Right lobe of liver (tissue), 6 donors: Measurements from ENCODE around the gene HOXD4. TPM values are rescaled to one million over a fixed set of nuclear protein-coding genes. Genes with fewer than 3 reads are reported as not detected.

Source experiments
- ATAC-seq, 4 donors: fragments of 200-7000 bp; cut with Tn5 transposase; one replicate each; pipeline ENCODE4 v1.9.1; 2020; ENCODE audit warnings: mild to moderate bottlenecking in 4 of 4, moderate library complexity in 4 of 4
- DNase-seq, 3 donors: peaks; one replicate each; pipeline ENCODE4 v3.0.0-alpha.2; 2020
- H3K27ac ChIP-seq, 3 donors: fragments of 200-600 bp; one replicate each; pipeline ENCODE4 v1.8.0; 2022
- H3K27me3 ChIP-seq, 2 donors: fragments of 200-600 bp; one replicate each; pipeline ENCODE4 v1.8.0; 2022
- H3K36me3 ChIP-seq, 4 donors: fragments of 200-600 bp; sonication (generic) in 1 of 4; one replicate each; pipeline versions ENCODE4 v1.5.1 to v1.8.0; 2017 to 2022; ENCODE audit warnings: control low read depth in 1 of 4
- H3K4me1 ChIP-seq, 4 donors: fragments of 200-600 bp; sonication (generic) in 1 of 4; one replicate each; pipeline versions ENCODE4 v1.5.1 to v1.8.0; 2017 to 2022; ENCODE audit warnings: control low read depth in 1 of 4
- H3K4me3 ChIP-seq, 3 donors: fragments of 200-600 bp; one replicate each; pipeline ENCODE4 v1.8.0; 2022
- H3K9me3 ChIP-seq, 4 donors: fragments of 200-600 bp; sonication (generic) in 1 of 4; one replicate each; pipeline versions ENCODE4 v1.5.1 to v1.8.0; 2017 to 2022; ENCODE audit warnings: control low read depth in 1 of 4
- CTCF ChIP-seq, 4 donors: fragments of 200-600 bp in 3 of 4; fragments of 450-650 bp in 1 of 4; IDR thresholded peaks; one replicate each; pipeline versions ENCODE4 v1.5.1 to v1.8.0; 2016 to 2022; ENCODE audit warnings: antibody characterized with exemption in 4 of 4, mild to moderate bottlenecking in 2 of 4
- POLR2A ChIP-seq: fragments of 450-650 bp; IDR thresholded peaks from one replicate; pipeline ENCODE4 v1.6.1; 2017; ENCODE audit warnings: antibody characterized with exemption, mild to moderate bottlenecking
- WGBS: methylation state at CpG from one replicate; pipeline ENCODE4 v1.1.6; 2018; ENCODE audit warnings: low coverage, low lambda C conversion rate; ENCODE audit not compliant: insufficient coverage; ENCODE audit errors: missing lambda C conversion rate; 5-methylcytosine and 5-hydroxymethylcytosine counted together
- intact Hi-C, 2 donors: fragments of 100-400 bp; cut with DNase I; formaldehyde crosslinking; loops; one replicate each; pipeline versions ENCODE4 v1.11.2 to v1.14.1; 2022
- total RNA-seq, 6 experiments: library from RNA; depleted of rRNA in 2 of 6; stranded (reverse); fragments of >200 nt in 2 of 6; fragmentation: NEBNext Ultra II Directional in 3 of 6; extraction: Animal tissue kit (Norgen Biotek cat#: 25700) in 3 of 6; gene quantifications; one replicate each; pipeline versions ENCODE4 v1.1.0 to v1.2.4, GENCODE V29; 2016 to 2023
- donor health status: DM: no; HTN: yes; CAD: no.
- donor health status: DM: no; HTN: no; CAD: no.
- donor health status: DM: no; HTN: no; CAD: no.
- donor health status: DM: no; HTN: yes; CAD: no.
- donor health status: DM: no; HTN: yes; CAD: no.

Gene HOXD4
- total RNA-seq, 6 experiments from 2014 or later: not detected

- H3K4me1 ChIP-seq: peaks cover 0 to 20% (median 0%) of the 10 kb centered on the region in 4 donors
- WGBS: 13% methylated on average over 19 of the region's 50 CpGs
- intact Hi-C loops: no loop called here
- H3K4me3 ChIP-seq: no peak overlapping the region
- TF ChIP-seq CTCF (IDR thresholded peaks at IDR 0.05) (no peak), POLR2A (no peak)
- no peaks in the 10 kb centered on the region for H3K9me3 ChIP-seq
- ATAC-seq (no peak), DNase-seq (no peak)
- peaks cover 5 to 80% of the 10 kb centered on the region in 2 donors for H3K27me3 ChIP-seq
- no peak overlapping the region for H3K27ac ChIP-seq
- no peaks in the 10 kb centered on the region for H3K36me3 ChIP-seq
Observed at GRCh38 chr2:176160251-176160985, 9.1 kb downstream of the HOXD4 start.

- 8% methylated on average over 21 of the region's 22 CpGs for WGBS
- DNase-seq: no peak
- Histone ChIP-seq H3K27me3 (peaks cover 10 to 78% of the 10 kb centered on the region in 2 donors), H3K4me1 (peaks cover 0 to 20% (median 0%) of the 10 kb centered on the region in 4 donors), H3K9me3 (no peaks in the 10 kb centered on the region), H3K36me3 (no peaks in the 10 kb centered on the region), H3K27ac (no peak overlapping the region), H3K4me3 (no peak overlapping the region)
- TF ChIP-seq POLR2A (no peak), CTCF (IDR thresholded peaks at IDR 0.05) (no peak)
- intact Hi-C loops: no loop called here
- ATAC-seq: no peak
Observed at GRCh38 chr2:176160986-176161824, 9.9 kb downstream of the HOXD4 start.

- H3K27me3 ChIP-seq: peaks cover 10 to 72% of the 10 kb centered on the region in 2 donors
- H3K4me1 ChIP-seq: peaks cover 0 to 20% (median 0%) of the 10 kb centered on the region in 4 donors
- ATAC-seq (no peak), DNase-seq (no peak)
- no peak for TF ChIP-seq POLR2A
- TF ChIP-seq CTCF (IDR thresholded peaks at IDR 0.05): no peak
- H3K9me3 ChIP-seq: no peaks in the 10 kb centered on the region
- WGBS: 8% methylated on average over 11 of the region's 22 CpGs
- H3K27ac ChIP-seq: no peak overlapping the region
- no peak overlapping the region for H3K4me3 ChIP-seq
- intact Hi-C loops: no loop called here
- H3K36me3 ChIP-seq: no peaks in the 10 kb centered on the region
Observed at GRCh38 chr2:176161825-176162626, 10.7 kb downstream of the HOXD4 start.

GRCh38 chr2:176162911-176163671 lies 11.7 kb downstream of the HOXD4 start:
- Histone ChIP-seq H3K4me3 (no peak overlapping the region), H3K27me3 (peaks cover 10 to 67% of the 10 kb centered on the region in 2 donors), H3K36me3 (no peaks in the 10 kb centered on the region), H3K27ac (no peak overlapping the region), H3K9me3 (no peaks in the 10 kb centered on the region), H3K4me1 (peaks cover 0 to 13% (median 0%) of the 10 kb centered on the region in 4 donors)
- TF ChIP-seq CTCF (IDR thresholded peaks at IDR 0.05) (no peak), POLR2A (no peak)
- WGBS: 2% methylated on average over 20 of the region's 29 CpGs
- ATAC-seq (no peak), DNase-seq (no peak)
- intact Hi-C loops: no loop called here
